C4-2B (cell line): ENCODE results near the gene FGD6.
"Not testable (repeated sequence)": the region's sequence is repeated elsewhere in the genome, so short reads cannot be mapped to it uniquely, and the experiment has no call there.

ENCODE experiments used
- H3K27ac ChIP-seq: fragments of 450-650 bp; 2 replicates; pipeline ENCODE4 v1.5.1; 2017
- ZFX ChIP-seq: fragments of 450-650 bp; IDR thresholded peaks from 2 replicates; pipeline ENCODE4 v1.6.1; 2017
- TF ChIP-seq, protein P1 (sequence below): fragments of 450-650 bp; conservative IDR thresholded peaks from 2 replicates; pipeline ENCODE4 v1.5.1; 2017; ENCODE audit warnings: mild to moderate bottlenecking

FGD6 gene

DNA sequence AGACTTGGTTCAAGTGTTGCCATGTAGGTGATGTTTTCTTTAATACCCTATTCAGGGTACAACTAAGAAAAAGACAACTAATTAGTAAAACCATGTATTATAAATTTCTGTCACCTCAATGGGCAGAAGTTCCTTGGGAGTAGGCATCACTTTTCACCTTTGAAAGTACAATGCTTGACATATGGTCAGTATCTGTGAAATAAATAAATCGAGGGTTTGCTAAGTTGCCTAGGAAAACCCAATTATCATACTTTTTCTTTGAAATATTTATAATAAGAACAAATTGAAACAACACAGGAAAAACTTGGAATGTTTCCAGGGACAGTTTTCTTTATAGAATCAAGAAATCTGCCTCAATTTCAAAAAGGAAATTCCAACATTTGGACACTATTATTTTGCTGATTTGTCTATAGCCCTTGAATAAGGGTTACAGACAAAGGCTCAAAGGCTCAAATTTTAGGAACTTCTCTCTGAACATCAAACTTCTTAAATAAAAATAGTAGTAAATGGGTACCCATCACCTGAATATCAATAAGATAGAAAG, 13.7 kb downstream of the FGD6 start:
- TF ChIP-seq, protein P1, sequence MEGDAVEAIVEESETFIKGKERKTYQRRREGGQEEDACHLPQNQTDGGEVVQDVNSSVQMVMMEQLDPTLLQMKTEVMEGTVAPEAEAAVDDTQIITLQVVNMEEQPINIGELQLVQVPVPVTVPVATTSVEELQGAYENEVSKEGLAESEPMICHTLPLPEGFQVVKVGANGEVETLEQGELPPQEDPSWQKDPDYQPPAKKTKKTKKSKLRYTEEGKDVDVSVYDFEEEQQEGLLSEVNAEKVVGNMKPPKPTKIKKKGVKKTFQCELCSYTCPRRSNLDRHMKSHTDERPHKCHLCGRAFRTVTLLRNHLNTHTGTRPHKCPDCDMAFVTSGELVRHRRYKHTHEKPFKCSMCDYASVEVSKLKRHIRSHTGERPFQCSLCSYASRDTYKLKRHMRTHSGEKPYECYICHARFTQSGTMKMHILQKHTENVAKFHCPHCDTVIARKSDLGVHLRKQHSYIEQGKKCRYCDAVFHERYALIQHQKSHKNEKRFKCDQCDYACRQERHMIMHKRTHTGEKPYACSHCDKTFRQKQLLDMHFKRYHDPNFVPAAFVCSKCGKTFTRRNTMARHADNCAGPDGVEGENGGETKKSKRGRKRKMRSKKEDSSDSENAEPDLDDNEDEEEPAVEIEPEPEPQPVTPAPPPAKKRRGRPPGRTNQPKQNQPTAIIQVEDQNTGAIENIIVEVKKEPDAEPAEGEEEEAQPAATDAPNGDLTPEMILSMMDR = no peak
- no peak for TF ChIP-seq ZFX
- no peak overlapping the region for H3K27ac ChIP-seq

DNA sequence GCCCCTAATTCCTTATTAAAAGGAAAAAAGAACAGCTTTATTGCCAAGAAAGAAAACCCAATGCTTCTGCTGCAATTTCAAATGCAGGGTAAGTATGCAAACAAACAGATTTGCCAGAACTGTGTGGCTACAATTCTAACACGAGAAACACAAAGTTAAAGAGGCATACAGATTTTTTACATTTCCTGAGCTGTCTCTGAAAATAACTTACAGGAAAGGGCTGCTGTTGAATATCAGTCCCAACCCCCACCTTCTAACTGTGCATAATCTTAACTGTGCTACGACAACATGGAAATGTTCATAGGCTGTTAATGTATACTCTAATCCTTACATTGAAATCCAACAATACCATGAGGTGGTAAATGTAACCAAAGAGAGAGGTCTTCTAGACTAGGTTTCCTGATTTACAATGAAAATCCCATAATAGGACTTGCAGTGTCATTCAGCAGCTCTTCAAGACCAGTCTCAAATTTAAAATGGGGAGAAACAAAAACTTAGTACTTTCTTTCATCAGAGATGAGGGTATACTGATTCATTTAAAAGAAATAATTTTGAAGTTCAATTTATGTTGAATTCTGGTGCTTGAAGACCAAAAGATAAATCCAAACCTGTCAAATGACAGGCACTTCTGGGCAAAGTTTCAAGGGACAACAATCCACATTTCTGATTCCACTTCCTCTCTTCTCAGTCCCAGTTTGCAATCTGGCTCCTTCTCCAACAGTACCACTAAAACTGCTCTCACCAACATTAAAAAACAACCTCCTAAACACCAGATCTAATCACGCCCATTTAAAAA, 14.4 kb downstream of the FGD6 start:
- H3K27ac ChIP-seq = no peak overlapping the region
- TF ChIP-seq ZFX = no peak
- TF ChIP-seq, protein P1 = no peak

DNA sequence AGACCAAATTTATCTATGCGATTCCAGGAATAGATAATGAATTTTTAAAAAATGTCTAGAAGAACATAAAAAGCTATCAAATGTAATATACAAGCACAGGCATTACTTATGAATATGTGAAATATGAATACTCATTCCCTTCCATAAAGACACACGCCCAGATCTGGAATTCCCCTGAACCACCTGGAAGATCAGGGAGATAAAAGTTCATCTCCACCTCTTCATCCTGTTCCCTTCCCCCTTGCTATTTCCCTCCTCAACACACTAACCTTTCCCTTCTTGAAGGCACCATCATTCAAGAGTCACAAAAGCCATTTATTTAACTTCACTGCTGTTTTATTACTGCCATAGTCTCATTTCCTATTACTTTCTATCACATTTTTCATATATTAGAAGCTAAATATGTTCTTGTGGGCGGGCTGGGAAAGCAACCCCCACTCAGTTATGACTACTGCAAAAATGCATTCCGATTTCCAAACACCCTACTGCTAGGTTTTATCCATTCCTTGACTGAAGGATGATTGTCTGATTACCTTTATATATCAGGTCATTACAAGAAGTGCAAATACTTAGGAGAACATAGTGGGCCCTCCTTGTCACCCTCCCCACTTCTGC, 16.1 kb downstream of the FGD6 start:
- TF ChIP-seq ZFX = no peak
- TF ChIP-seq, protein P1 = no peak
- no peak overlapping the region for H3K27ac ChIP-seq

DNA sequence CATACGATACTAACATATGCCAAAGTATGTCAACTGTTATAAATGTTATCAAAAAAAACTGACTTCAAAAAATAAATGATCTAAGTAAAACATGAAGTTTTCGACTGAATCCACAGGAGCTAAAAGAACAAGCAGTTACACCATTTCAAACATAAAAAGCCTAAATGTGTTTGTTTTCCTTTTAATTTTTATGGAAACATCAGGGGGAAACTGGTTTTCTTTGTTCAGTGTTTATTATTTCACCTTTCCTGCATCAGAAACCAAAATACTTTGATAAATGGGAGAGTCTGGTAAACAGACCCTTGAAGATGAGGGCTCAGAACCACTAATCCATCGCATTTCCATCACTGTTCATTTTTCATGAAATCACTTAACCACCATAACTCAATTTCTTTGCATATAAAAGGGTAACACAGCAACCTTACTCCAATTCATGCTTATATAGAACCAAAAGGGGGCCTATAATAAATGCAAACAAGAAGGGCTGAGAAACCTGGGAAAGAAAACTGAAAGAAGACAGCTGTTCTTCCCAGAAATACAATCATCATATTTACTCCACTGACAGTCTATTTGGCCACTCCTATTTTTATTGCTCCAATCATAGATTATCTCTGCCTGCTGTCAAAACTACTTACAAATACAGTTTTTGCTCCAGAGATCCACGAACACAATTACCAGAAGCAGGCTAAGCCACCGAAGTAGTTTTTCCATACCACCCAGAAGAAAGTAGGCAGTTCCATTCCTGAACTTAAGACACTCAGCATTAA, 17.0 kb downstream of the FGD6 start:
- H3K27ac ChIP-seq = no peak overlapping the region
- no peak for TF ChIP-seq ZFX
- TF ChIP-seq, protein P1 = no peak

DNA sequence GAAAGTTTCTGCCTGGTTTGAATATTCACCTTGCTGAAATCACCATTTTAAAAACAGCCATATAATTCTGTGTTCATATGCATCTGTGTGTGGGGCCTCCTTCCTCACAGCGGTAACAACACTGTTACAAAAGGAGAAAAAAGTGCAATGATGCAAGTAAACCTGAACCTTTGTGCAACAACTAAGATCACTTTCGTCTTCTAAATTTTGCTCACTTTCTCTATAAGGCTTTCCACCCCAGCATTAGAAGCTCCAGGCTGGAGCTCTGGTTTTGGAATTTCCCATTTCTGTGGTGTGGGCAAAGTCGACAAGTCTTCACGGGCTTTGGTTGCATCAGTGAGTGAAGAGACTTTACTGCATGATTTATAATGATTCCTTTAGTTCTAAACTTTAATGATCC, 18.4 kb downstream of the FGD6 start:
- H3K27ac ChIP-seq = no peak overlapping the region
- TF ChIP-seq, protein P1 = no peak
- TF ChIP-seq ZFX = no peak

DNA sequence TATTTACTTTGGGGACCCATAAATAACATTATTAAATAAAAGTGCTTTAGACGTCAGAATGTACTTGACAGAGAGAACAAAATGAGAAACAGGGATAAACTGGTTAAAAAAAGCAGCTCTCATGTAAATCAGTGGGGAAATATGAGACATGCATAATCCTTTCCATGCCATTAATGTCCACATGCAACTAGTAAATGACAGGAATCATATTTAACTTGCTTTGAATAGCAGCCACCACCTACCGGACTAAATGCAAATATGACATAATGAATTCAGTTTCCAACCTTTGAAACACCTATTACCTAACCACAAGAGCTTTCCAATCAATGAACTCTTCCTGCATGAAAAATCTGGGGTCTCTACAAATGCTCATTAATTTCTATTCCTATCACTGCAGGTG, 19.6 kb downstream of the FGD6 start:
- no peak for TF ChIP-seq ZFX
- TF ChIP-seq, protein P1 = no peak
- no peak overlapping the region for H3K27ac ChIP-seq

DNA sequence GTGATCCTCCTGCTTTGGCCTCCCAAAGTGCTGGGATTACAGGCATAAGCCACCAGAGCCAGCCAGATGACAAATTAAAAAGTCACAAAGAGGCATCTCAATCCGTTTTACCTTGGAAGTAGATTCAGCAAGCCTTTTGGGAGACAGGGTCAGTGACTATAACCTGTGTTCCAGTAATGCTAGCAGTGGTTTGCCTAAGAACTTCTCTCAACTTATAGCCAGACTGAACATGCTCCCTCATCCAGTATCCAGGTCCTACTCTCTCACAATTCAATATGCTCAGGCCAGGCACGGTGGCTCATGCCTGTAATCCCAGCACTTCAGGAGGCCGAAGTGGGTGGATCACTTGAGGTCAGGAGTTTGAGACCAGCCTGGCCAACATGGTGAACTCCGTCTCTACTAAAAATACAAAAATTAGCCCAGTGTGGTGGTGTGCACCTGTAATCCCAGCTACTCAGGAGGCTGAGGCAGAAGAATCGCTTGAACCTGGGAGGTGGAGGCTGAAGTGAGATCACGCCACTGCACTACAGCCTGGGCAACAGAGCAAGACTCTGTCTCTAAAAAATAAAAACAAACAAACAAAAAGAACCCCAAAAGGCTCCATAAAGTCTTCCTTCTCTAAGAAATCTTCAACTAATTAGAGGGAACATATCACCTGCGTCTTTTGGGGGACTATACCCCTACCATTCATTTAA, 20.2 kb downstream of the FGD6 start:
- not testable (repeated sequence) for H3K27ac ChIP-seq
